Astrocyte of the cerebellum (primary cell): ENCODE data around the gene PTK6.

Experiments
- DNase-seq: peaks from one replicate; pipeline ENCODE4 v3.0.0-alpha.2; 2011; ENCODE audit warnings: low read depth
- H3K4me3 ChIP-seq: 2 replicates; pipeline ENCODE4 v1.5.1; 2011; ENCODE audit warnings: mild to moderate bottlenecking, low read depth, low read length, moderate library complexity
- in situ Hi-C: cut with HindIII; loops from 2 replicates; pipeline ENCODE4 v1.10.0; 2017; ENCODE audit warnings: low sequenced_read_pairs
- TF ChIP-seq, protein P1 (sequence below): IDR thresholded peaks from 2 replicates; pipeline ENCODE4 v1.5.1; 2012; ENCODE audit warnings: low read length, low read depth, moderate library complexity, mild to moderate bottlenecking; ENCODE audit errors: missing control alignments

The PTK6 gene

DNA sequence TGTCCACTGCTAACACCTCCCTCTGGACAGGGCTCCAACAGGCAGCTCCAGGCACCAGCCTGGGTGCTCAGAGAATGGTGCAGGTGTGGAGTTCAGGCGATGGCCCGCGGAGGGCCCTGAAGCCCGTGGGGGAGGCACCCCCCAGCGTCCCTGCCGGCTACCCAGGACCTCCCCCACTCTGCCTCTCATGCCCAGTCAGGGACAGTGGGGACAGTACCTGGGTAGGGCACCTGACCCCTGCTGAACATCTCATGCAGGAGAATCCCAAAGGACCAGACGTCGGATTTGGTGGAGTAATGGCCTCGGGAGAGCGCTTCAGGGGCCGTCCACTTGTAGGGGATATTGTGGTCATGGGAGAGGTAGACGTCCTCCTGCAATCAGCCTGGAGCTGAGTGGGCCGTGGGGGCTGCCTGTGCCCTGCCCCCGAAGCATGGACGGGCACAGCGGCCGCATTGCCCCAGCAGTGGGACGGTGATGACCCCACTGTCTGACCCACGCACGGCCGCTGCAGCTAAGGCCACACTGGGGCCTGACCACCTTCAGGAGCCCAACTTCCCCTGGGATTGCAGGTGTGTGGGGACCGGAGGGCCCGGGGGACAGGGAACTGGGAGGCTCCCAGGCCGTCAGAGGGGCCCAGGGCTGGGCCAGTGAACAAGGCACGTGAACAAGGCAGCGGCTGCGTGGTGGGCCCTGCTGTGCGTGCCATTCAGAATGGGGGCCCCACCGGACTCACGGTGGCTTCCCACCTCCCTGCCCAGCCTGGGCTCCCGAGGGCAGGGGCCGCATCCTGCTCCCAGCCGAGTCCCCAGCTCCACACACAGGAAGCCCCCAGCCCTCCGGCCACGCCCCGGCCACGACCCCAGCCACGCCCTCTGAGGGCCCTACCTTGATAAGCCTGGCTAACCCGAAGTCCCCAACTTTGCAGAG is 7.1 kb downstream of the PTK6 start:
- TF ChIP-seq, protein P1, sequence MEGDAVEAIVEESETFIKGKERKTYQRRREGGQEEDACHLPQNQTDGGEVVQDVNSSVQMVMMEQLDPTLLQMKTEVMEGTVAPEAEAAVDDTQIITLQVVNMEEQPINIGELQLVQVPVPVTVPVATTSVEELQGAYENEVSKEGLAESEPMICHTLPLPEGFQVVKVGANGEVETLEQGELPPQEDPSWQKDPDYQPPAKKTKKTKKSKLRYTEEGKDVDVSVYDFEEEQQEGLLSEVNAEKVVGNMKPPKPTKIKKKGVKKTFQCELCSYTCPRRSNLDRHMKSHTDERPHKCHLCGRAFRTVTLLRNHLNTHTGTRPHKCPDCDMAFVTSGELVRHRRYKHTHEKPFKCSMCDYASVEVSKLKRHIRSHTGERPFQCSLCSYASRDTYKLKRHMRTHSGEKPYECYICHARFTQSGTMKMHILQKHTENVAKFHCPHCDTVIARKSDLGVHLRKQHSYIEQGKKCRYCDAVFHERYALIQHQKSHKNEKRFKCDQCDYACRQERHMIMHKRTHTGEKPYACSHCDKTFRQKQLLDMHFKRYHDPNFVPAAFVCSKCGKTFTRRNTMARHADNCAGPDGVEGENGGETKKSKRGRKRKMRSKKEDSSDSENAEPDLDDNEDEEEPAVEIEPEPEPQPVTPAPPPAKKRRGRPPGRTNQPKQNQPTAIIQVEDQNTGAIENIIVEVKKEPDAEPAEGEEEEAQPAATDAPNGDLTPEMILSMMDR = no peak
- DNase-seq = no peak
- no peak overlapping the region for H3K4me3 ChIP-seq
- in situ Hi-C loops = loop anchor here (10.0 kb wide), 1 partner anchor 135 kb away; no protein-coding TSS in a partner anchor

DNA sequence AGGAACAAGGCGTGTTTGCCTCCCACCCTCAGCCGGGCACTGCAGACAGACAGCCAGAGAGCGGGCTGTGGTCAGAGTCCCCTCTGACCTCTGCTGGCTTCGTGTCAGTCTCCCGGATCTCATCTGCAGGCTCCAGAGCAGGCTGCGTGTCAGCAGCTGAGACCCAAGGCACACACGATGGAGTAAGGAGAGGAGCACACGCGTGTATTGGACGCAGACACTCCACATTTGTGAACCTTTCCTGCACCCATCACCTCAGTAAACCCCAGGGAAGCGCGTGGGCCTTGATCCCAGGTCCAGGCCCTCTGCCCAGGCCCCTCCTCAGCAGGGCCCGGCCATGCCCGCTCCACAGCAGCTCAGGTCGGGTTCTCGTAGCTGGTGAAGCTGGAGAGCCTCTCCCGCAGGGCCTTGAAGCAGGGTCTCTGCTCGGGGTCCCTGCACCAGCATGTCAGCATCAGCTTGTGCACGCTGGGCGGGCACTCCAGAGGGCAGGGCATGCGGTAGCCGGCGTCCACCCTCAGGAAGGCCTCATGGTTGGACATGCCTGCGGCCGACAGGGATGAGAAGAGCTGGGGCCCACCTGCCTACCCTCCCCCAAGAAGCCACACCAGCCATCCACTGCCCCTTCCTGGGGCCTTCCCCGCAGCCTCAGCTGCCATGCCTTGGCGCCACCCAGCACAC is 7.9 kb downstream of the PTK6 start:
- TF ChIP-seq, protein P1 = no peak
- no peak overlapping the region for H3K4me3 ChIP-seq
- in situ Hi-C loops = no loop called here
- no peak for DNase-seq

DNA sequence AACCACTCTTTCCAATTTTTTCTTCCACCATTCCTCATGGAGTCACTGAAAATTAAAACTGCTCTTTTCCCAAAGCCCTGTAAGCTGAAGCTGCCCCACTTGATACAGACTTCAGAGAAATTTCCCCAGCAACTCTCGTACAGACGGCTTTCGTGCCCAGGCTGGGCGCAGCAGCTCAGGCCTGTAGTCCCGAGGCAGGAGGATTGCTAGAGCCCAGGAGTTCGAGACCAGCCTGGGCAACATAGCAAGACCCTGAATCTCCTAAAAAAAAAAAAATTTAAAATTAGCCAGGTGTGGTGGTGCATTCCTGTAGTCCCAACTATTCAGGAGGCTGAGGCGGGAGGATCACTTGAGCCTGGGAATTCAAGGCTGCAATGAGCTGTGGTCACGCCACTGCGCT is 10.0 kb downstream of the PTK6 start:
- H3K4me3 ChIP-seq = no peak overlapping the region
- in situ Hi-C loops = no loop called here
- TF ChIP-seq, protein P1 = no peak
- DNase-seq = no peak

DNA sequence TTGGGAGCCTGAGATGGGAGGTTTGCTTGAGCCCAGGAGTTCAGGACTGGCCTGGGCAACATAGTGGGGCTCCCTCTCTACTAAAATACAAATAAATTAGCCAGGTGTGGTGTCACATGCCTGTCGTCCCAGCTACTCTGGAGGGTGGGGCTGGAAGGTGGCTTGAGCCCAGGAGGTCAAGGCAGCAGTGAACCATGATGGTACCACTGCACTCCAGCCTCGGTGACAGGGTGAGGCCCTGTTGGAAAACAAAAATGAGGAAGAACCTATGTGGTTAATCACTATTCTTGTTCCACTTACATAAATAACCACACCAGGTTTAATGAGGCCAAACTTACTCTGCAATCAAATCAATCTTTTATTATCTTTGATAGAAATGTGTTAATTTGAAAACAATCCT is 11.2 kb downstream of the PTK6 start:
- no peak overlapping the region for H3K4me3 ChIP-seq
- TF ChIP-seq, protein P1 = no peak
- in situ Hi-C loops = no loop called here
- no peak for DNase-seq

DNA sequence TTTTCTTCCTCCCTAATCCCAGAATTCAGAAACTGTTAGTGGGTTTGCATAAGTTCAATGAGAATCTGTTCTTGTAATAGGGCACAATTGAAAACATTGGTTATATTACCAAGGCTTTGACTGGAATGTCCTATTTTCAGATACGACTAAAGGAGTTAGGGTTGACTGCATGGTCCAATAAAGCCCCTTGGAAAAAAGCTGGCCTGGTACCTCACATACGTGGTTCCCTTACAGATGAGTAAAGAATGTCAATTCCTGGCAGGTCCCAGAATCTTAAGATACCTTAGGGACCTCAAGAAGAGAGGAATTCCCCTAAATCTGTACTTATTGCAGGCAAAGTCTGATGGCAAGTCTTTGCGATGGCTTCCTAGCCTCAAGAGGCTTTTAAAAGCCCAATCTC is 12.0 kb downstream of the PTK6 start:
- DNase-seq = no peak
- in situ Hi-C loops = no loop called here
- no peak overlapping the region for H3K4me3 ChIP-seq
- TF ChIP-seq, protein P1 = no peak

DNA sequence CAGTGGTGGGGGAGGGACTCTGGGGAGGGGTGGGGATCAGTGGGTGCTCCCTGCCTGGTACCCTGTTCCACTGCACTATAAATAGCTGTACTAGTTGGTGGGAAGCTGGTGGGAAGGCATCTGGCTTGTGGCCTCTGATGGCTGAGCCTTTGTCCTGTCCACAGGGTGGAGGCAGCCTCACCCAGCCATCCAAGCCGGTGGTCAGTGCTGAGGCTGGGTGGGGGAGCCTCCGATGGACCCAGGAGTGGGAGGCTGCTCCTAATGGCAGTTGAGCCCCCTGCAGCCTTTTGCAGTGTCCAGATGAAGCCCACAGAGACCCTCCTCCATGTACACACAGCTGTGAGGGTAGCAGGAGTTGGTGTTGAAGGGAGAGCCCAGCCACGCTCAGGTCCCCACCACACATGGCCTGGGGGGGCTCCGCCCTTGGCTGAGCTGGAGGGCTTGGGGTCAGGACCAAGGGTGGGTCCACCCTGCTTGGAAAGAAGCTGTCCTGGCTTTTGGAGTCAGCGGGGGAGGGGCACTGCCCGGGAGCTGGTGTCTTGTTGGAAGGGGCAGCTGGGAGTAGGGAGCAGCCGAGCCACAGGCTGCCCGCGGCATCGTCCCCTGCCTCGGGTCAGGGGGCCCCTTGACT is 14.1 kb downstream of the PTK6 start:
- DNase-seq = no peak
- TF ChIP-seq, protein P1 = no peak
- in situ Hi-C loops = no loop called here
- H3K4me3 ChIP-seq = no peak overlapping the region
